Myocyte (in vitro differentiated cells): ENCODE results near the gene HECTD1. TPM values are rescaled to one million over a fixed set of nuclear protein-coding genes. Genes with fewer than 3 reads are reported as not detected.
A peak's percentile ranks its signal among the peaks of the same experiment; 100 is the strongest.

Experiments used
- DNase-seq: peaks from one replicate; pipeline ENCODE4 v3.0.0-alpha.2; 2012; ENCODE audit warnings: low read depth
- total RNA-seq: library from RNA; depleted of rRNA; stranded (reverse); fragments of >200 nt; gene quantifications from 2 replicates; pipeline ENCODE4 v1.2.3, GENCODE V29; 2014

HECTD1 gene
- total RNA-seq, 1 donor from 2014 or later = 221 TPM

DNA sequence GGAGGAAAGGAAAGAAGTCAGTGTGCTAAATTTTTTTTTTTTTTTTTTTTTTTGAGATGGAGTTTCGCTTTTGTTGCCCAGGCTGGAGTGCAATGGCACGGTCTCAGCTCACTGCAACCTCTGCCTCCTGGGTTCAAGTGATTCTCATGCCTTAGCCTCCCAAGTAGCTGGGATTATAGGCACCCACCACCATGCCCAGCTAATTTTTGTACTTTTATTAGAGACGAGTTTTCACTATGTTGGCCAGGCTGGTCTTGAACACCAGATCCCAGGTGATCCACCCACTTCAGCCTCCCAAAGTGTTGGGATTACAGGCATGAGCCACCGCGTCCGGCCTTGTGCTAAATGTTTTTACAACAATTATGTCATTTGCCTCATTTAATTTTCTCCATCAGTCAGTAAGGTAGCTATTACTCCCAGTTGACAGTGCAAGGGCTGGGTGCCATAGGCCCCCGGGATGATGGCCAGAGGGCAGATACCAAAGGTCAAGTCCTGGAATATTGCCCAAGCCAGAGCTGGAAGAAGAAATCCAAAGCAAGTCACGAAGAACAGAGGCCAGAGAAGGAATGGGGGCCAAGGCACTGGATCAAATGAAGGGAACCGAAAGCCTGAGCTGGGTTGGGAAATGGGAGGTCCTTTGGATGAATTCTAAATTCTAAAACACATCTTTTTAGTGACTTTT lies 154.5 kb downstream of the HECTD1 start:
- DNase-seq = peak; percentile 55

DNA sequence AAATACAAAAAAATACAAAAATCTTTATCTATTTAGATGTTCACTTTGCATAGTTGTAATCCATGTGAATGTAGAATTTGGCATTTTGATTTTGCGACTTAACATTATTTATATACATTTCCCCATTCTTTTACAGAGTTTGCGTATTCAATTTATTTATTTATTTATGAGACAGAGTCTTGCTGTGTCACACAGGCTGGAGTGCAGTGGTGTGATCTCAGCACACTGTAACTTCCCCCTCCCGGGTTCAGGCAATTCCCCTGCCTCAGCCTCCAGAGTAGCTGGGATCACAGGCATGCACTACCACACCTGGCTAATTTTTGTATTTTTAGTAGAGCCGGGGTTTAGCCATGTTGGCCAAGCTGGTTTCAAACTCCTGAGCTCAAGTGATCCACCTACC lies 156.1 kb downstream of the HECTD1 start:
- DNase-seq = no peak

DNA sequence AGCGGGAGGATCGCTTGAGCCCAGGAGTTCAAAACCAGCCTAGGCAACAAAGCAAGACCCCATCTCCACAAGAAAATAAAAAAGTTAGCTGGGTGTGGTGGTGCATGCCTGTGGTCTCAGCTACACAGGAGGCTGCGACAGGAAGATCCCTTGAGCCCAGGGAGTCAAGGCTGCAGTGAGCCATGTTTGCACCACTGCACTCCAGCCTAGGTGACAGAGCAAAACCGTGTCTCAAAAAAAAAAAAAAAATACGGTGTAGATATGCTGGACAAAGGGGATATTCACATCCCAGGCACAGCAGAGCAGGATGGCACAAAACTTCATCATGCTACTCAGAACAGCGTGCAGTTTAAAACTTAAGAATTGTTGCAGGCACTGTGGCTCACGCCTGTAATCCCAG lies 156.6 kb downstream of the HECTD1 start:
- DNase-seq = no peak

Other genes with a start within 250 kb of the HECTD1 start
- 6.7 and 6.9 TPM in 2 replicates for gene AP4S1, start 182.1 kb downstream of the HECTD1 start, total RNA-seq
- gene STRN3, start 181.4 kb downstream of the HECTD1 start, total RNA-seq = 85.8 and 91.1 TPM in 2 replicates
- gene HEATR5A, start 212.8 kb upstream of the HECTD1 start, total RNA-seq = 22.4 and 31.0 TPM in 2 replicates
- 28.0 and 32.7 TPM in 2 replicates for gene DTD2, start 249.7 kb upstream of the HECTD1 start, total RNA-seq